Panc1 (cell line): ENCODE data around the gene SLC22A6.

Experiments used
- CTCF ChIP-seq: fragments of 450-650 bp; IDR thresholded peaks from 2 replicates; pipeline ENCODE4 v1.5.1; 2017; ENCODE audit warnings: mild to moderate bottlenecking
- POLR2AphosphoS5 ChIP-seq: IDR thresholded peaks from 2 replicates; pipeline ENCODE4 v1.6.1; 2012; ENCODE audit warnings: mild to moderate bottlenecking, low read depth, low read length, moderate library complexity

- TF ChIP-seq CTCF, result no peak
- TF ChIP-seq POLR2AphosphoS5, result no peak
These were observed 26.2 kb upstream of the SLC22A6 start for GRCh38 chr11:63010934-63011439.
